Calu3 (cell line): Measurements from ENCODE around the gene AVPR2. TPM values are rescaled to one million over a fixed set of nuclear protein-coding genes. Genes with fewer than 3 reads are reported as not detected.

Experiments
- BruUV-seq: library from RNA; stranded (reverse); fragments of 400-500 nt; replicated peaks from 2 replicates; lab custom pipeline; 2021; lab: Mats Ljungman, UMichigan
- CTCF ChIA-PET: fragments of 300-600 bp; sonication (Branson Sonifier 250); formaldehyde crosslinking; loops from one replicate; lab custom pipeline; 2022; ENCODE audit warnings: antibody characterized with exemption; lab: Charles Lee
- DNase-seq: peaks from one replicate; pipeline ENCODE4 v3.0.0; 2022
- H3K27ac Mint-ChIP-seq: one replicate; pipeline ENCODE4 v1.8.0; 2022; ENCODE audit warnings: mixed read lengths; ENCODE audit not compliant: unreplicated experiment
- H3K27me3 Mint-ChIP-seq: one replicate; pipeline ENCODE4 v1.8.0; 2022; ENCODE audit warnings: mixed read lengths; ENCODE audit not compliant: unreplicated experiment
- H3K36me3 Mint-ChIP-seq: one replicate; pipeline ENCODE4 v1.8.0; 2022; ENCODE audit warnings: mild to moderate bottlenecking, moderate library complexity, mixed read lengths; ENCODE audit not compliant: insufficient read depth, unreplicated experiment
- H3K4me1 Mint-ChIP-seq: one replicate; pipeline ENCODE4 v1.8.0; 2022; ENCODE audit warnings: mild to moderate bottlenecking, low read depth, mixed read lengths; ENCODE audit not compliant: unreplicated experiment
- H3K4me3 Mint-ChIP-seq: one replicate; pipeline ENCODE4 v1.8.0; 2022; ENCODE audit warnings: mild to moderate bottlenecking, low read depth, moderate library complexity, mixed read lengths; ENCODE audit not compliant: unreplicated experiment
- H3K9me3 Mint-ChIP-seq: one replicate; pipeline ENCODE4 v1.8.0; 2022; ENCODE audit warnings: low read depth, mixed read lengths; ENCODE audit not compliant: unreplicated experiment
- intact Hi-C: fragments of 100-400 bp; cut with micrococcal nuclease; formaldehyde crosslinking; loops from one replicate; pipeline ENCODE4 v1.10.0; 2022; ENCODE audit not compliant: unreplicated experiment
- total RNA-seq: library from RNA; stranded (reverse); gene quantifications from 2 replicates; pipeline ENCODE4 v1.2.3, GENCODE V29; 2022
- TF ChIP-seq, protein P1 (sequence below): fragments of 200-600 bp; IDR thresholded peaks from one replicate; pipeline ENCODE4 v1.8.0; 2022; ENCODE audit warnings: antibody characterized with exemption; ENCODE audit not compliant: unreplicated experiment

AVPR2 gene
- total RNA-seq, 1 experiment from 2014 or later, result not detected

DNA sequence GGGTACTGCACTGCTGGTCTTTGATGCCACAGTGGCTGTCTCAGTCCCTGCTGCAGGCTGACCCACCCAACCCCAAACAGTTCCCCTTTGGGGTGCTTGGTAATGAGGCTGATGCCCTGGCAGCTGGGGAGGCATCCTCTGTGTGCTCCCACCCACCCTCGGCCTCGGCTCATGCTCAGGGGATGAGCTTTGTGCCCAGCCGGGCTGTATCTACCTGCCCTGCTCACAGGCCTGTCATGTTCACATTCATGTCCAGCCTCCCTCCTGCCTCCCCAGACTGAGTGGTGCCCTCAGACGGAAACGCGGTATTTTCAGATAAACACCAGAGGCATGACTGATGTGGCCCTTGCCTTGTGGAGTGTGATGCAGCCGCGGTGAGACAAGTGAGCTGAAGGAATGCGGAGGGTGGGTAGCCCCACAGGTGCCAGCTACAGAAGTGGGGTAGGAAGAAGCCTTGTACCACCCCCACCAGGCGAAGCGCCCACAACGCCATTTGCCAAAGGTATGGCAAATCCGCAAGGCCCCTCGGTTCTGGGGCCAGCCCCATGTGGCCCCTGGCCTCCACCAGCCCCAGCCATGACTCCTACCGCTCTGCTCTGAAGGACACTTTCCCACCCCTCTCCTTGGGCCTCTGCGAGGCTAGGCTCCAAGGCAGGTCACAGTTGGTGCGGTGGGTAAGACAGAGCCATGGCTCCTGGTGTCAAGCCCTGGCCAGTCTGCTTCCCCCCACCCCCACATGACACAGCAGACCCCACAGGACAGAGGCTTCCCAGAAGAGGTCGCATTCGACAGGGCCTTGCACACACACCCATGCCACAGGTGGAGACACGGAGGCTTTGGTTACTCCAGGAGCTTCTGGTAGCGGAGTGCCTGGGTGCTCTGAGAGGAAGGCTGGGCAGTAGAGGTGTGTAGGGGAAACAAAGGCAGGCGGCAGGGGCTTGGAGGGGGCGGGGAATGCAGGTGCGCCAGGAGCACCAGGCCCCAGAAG, 41.8 kb downstream of the AVPR2 start:
- BruUV-seq, result no TSS peak
- no peak overlapping the region for H3K27ac Mint-ChIP-seq
- H3K27me3 Mint-ChIP-seq, result no peaks in the 10 kb centered on the region
- H3K36me3 Mint-ChIP-seq, result peaks cover 17% of the 10 kb centered on the region
- CTCF ChIA-PET, result interaction anchor here (1.1 to 1.6 kb wide), 4 partner anchors 12 to 23 kb away, joined by 3 to 6 read pairs (median 4); no protein-coding TSS in a partner anchor
- DNase-seq, result no peak
- H3K4me1 Mint-ChIP-seq, result no peaks in the 10 kb centered on the region
- H3K9me3 Mint-ChIP-seq, result no peaks in the 10 kb centered on the region
- intact Hi-C loops, result loop anchor here (5.0 kb wide), 1 partner anchor 184 kb away; the partner anchor contains the start of gene PLXNB3
- TF ChIP-seq, protein P1, sequence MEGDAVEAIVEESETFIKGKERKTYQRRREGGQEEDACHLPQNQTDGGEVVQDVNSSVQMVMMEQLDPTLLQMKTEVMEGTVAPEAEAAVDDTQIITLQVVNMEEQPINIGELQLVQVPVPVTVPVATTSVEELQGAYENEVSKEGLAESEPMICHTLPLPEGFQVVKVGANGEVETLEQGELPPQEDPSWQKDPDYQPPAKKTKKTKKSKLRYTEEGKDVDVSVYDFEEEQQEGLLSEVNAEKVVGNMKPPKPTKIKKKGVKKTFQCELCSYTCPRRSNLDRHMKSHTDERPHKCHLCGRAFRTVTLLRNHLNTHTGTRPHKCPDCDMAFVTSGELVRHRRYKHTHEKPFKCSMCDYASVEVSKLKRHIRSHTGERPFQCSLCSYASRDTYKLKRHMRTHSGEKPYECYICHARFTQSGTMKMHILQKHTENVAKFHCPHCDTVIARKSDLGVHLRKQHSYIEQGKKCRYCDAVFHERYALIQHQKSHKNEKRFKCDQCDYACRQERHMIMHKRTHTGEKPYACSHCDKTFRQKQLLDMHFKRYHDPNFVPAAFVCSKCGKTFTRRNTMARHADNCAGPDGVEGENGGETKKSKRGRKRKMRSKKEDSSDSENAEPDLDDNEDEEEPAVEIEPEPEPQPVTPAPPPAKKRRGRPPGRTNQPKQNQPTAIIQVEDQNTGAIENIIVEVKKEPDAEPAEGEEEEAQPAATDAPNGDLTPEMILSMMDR, result no peak
- H3K4me3 Mint-ChIP-seq, result no peak overlapping the region

DNA sequence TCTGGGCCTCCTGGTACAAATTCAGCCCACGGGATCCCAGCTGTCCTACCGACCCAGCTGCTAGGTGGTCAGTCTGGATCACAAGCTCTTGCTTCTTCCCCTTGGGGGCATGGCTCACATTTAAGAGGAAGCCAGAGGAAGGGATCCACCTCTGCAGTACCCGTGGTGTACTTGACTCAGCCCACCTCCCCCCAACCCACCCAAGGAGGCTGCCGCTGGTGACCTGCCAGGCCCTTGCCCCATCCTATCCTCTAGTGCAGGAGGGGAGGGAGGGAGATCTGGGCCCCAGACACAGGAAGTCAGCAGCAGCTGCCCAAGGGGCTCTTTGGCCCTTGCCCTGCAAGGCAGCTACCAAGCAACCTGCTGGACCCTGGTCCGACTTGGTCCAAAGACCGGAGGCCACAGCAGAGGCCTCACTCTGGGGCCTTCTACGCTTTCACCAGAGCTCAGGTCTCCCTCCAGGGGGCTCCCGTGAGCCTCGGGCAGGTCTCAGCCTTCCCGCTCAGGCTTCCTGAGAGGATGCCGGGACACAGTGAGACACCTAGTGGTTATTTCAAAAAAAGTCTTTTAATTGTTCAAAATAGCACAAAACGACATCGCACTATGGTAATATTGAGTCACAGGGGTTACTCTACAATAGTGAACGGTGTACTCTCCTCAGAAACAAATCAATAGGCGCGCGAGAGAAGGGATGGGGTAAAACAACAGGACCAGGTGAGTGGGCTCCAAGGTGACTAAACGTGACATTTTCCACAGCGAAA, 42.7 kb downstream of the AVPR2 start:
- Mint-ChIP-seq H3K36me3 (peaks cover 24% of the 10 kb centered on the region), H3K27me3 (no peaks in the 10 kb centered on the region), H3K4me3 (no peak overlapping the region), H3K4me1 (no peaks in the 10 kb centered on the region), H3K9me3 (no peaks in the 10 kb centered on the region), H3K27ac (peak overlapping the region; percentile 21)
- TF ChIP-seq, protein P1, result peak; percentile 81
- BruUV-seq, result no TSS peak
- DNase-seq, result peak; percentile 92
- intact Hi-C loops, result loop anchor here (5.0 kb wide), 1 partner anchor 185 kb away; the partner anchor contains the start of gene PLXNB3
- CTCF ChIA-PET, result interaction anchor here (0.6 to 2.4 kb wide), 8 partner anchors 13 to 432 kb away, joined by 3 to 12 read pairs (median 4); partner anchors contain the start of genes EMD, IDH3G and SSR4

DNA sequence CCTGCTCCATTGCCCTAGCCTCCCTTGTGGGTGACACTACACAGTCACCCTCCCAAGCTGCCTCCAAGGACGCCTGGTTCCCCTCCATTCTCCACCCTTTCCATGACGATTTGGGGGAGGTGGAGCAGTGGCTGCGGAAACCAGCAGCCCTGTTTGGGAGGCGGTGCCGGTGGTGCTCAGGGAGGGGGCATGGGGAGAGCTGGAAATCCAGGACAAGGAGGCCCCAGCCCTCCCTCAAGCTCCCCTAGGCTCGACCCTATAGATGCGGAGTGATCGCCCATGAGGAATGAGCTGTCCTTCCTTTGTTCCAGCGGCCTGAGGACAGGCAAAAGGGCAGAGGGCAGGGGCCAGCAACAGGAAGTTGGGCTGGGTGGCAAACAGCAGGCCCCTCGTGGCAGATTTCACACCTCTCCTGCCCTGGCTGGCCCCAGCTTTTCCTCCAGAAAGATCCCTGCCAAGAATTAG, 43.6 kb downstream of the AVPR2 start:
- intact Hi-C loops, result loop anchor here (5.0 kb wide), 1 partner anchor 186 kb away; the partner anchor contains the start of gene PLXNB3
- Mint-ChIP-seq H3K4me1 (no peaks in the 10 kb centered on the region), H3K4me3 (no peak overlapping the region), H3K36me3 (peaks cover 32% of the 10 kb centered on the region), H3K27me3 (no peaks in the 10 kb centered on the region), H3K9me3 (no peaks in the 10 kb centered on the region), H3K27ac (no peak overlapping the region)
- CTCF ChIA-PET, result interaction anchor here (1.5 to 2.4 kb wide), 2 partner anchors 20 to 24 kb away, joined by 6 to 12 read pairs; no protein-coding TSS in a partner anchor
- BruUV-seq, result TSS peak; percentile 50
- DNase-seq, result no peak
- TF ChIP-seq, protein P1, result no peak
